ENCODE measurements around the gene ARFGEF3.
"Not testable (repeated sequence)": the region's sequence is repeated elsewhere in the genome, so short reads cannot be mapped to it uniquely, and the experiment has no call there.

The ARFGEF3 gene

GRCh38 chr6:138343112-138343511 lies 181.4 kb downstream of the ARFGEF3 start:
- DNase-seq (ENCODE audit: low spot score), result no peak
- Histone ChIP-seq H3K27ac (no peak overlapping the region), H3K4me3 (no peak overlapping the region)
- TF ChIP-seq CTCF (IDR thresholded peaks at IDR 0.05), result no peak

GRCh38 chr6:138345565-138346285 lies 184.0 kb downstream of the ARFGEF3 start:
- DNase-seq (ENCODE audit: low spot score), result no peak
- TF ChIP-seq CTCF (IDR thresholded peaks at IDR 0.05), result no peak
- no peak overlapping the region for H3K4me3 ChIP-seq
- no peak overlapping the region for H3K27ac ChIP-seq

DNA sequence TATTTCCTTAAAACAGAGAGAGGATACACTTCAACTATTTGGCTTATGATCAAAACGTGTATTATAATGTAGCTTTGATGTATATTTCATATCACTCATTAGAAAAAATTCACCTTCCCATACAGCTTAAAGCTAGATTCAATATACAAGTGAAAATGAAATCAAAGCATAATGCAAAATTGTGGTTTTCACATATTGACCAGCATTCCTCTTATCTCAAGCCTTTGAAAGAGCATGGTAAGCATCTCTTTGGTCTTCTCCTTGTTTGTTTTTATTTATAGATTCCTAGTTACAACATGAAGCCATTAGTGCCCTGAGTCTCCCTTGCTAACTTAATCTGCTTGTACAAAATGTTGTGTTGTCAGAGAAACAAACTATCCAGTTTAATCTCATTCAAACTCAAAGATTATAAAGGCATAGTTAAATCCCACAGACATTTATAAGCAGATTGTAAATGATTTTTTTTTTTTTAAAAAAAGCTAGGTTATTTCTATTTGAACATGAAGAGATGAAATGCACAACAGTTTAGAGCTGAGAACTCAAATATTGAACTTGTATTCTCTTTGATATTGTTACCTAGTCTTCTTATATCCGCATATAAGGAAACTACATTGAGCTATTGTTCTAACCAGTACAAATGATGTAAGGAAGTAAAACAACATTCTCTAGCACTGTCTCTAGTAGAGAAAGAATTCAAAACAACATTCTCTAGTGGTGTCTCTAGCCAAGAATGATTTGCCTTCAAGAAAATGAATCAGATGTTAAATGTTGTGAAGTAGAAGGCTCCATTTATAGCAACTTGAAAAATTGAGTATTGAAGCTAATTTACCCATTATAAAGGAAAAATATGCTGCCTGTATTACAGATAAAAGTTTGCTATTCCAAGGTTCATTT lies 184.8 kb downstream of the ARFGEF3 start:
- H3K4me3 ChIP-seq, result no peak overlapping the region
- TF ChIP-seq CTCF (IDR thresholded peaks at IDR 0.05), result no peak
- no peak overlapping the region for H3K27ac ChIP-seq
- DNase-seq (ENCODE audit: low spot score), result no peak

GRCh38 chr6:138347864-138348263 lies 186.1 kb downstream of the ARFGEF3 start:
- H3K4me3 ChIP-seq, result no peak overlapping the region
- TF ChIP-seq CTCF (IDR thresholded peaks at IDR 0.05), result no peak
- H3K27ac ChIP-seq, result no peak overlapping the region
- DNase-seq (ENCODE audit: low spot score), result no peak

DNA sequence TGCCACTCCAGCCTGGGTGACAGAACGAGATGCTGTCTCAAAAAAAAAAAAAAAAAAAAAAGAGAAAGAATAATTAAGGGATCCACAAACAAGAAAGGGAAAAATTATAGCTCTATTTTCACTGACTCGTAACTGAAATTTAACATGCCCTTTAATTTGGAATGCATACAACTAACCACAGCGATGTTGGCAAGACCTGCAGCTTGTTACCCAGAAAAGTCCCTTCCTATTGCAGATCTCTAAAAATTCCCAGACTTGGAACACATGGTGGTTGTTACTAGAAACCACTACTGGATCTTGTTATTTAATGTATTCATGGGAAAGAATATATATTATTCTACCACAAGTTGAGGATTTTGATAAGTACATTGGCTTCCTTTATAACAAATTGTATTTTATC lies 188.2 kb downstream of the ARFGEF3 start:
- no peak overlapping the region for H3K4me3 ChIP-seq
- H3K27ac ChIP-seq, result no peak overlapping the region
- no peak for TF ChIP-seq CTCF (IDR thresholded peaks at IDR 0.05)
- DNase-seq (ENCODE audit: low spot score), result no peak

GRCh38 chr6:138357928-138358327 lies 196.2 kb downstream of the ARFGEF3 start:
- no peak for DNase-seq (ENCODE audit: low spot score)
- Histone ChIP-seq H3K27ac (no peak overlapping the region), H3K4me3 (no peak overlapping the region)
- no peak for TF ChIP-seq CTCF (IDR thresholded peaks at IDR 0.05)

- H3K27ac ChIP-seq; H3K4me3 ChIP-seq; DNase-seq (ENCODE audit: low spot score): not testable (repeated sequence)
Observed at GRCh38 chr6:138368684-138369083, 206.9 kb downstream of the ARFGEF3 start.
